Anterior cingulate cortex (tissue), 58 donors: ENCODE measurements around the gene UNK.
"Not testable (repeated sequence)": the region's sequence is repeated elsewhere in the genome, so short reads cannot be mapped to it uniquely, and the experiment has no call there.

Experiments
- DNase-seq, 58 donors: peaks; one replicate each; lab custom pipeline; 2025; lab: John Stamatoyannopoulos, UW

UNK gene

DNA sequence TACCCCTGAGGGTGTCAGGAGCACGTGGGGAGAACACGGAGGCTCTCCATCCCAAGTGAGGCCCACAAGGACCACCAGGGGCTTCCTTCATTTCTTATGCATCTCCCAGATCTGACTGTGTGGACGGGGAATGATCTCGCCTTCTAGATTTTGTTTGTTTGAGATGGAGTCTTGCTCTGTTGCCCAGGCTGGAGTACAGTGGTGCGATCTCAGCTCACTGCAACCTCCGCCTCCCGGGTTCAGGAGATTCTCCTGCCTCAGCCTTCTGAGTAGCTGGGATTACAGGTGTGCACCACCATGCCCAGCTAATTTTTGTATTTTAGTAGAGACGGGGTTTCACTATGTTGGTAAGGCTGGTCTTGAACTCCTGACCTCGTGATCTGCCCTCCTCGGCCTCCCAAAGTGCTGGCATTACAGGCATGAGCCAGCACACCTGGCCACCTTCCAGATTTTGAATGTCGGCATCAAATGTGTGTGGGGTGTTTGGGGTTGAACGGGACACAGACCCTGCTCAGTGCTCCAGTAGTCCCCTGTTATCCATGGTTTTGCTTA, 84.2 kb downstream of the UNK start:
- DNase-seq, result peak in 2 of 58 donors; percentile 65 to 67

DNA sequence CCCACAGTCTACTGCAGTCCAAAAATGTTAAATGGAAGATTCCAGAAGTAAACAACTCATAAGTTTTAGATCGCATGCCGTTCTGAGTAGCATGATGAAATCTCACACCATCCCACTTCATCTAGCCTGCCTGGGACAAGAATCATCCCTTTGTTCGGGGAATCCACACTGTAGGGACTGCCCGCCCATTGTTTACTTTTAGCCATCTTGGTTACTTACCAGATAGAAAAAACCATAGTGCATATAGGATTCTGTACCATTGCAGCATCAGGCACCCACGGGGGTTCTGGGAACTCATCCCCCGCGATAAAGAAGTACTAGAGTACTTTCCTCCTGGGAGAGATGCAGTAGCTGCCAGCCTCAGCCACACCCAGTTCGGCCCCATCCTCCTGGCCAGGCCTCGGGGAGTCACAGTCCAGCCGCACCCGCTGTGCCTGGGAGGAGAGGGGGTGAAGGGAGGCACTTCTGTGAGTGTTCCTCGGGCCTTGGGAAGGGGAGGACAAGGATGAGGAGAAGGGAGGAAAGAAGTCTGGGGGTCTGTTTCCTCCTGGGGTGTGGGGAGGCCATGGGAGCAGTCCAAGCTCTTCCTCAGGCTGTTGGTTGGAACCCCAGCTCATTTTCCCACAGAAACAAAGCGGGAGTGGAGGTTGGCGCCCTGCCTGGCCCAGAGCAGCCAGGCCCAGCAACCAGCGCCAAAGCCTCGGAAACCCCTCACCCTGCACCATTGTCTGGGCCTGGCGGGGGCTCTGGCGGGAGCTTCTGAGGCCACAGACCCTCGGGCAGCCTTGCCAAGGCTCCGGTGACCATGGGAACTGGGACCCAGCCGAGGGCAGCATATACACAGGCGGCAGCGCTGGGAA, 84.9 kb downstream of the UNK start:
- peak in 54 of 58 donors; percentile 49 to 90 (median 80) for DNase-seq

GRCh38 chr17:75870228-75870627, 85.6 kb downstream of the UNK start:
- DNase-seq, result not testable (repeated sequence)

DNA sequence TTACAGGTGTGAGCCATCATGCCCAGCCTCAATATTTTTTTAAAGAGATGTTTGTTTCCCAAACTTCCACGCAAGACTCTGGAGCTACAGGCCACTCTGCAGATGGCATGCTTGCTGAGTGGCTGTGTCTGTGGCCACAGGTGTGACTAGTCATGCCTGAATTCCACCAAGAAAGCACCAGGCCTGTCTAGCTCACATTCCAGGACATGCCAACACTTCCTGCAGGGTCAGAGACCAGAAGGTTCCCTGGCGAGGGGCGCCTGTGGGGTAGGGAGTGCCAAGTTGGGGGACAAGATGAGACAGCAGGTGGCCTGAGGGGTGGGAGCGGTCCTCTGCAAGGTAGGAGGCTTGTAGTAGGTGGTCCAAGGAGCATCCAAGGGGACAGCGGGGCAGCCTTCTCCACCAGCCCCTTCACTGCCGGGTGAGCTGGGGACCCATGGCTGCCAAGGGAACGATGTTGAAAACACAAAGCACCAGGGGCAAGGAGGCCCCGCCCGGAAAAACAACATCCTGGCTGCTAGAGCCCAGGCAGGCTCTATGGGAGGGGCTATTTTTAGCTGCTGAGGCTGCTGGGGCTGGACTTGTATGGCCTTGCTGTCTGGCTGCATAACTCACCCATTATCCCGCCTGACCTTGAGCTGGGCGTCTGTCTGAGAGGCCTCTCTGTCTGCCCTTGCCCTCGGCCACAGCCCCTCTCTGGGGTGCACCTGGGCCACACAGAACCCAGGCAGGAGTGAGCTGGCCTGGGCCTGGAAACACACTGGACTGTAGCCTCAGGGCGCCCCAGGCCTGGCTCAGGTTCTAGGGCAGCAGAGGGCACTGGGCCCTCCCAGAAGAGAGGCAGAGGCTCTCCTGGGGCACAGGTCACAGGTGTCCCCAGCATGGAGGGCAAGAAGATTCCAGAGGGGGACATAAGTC, 88.1 kb downstream of the UNK start:
- peak in 25 of 58 donors; percentile 13 to 63 (median 44) for DNase-seq

DNA sequence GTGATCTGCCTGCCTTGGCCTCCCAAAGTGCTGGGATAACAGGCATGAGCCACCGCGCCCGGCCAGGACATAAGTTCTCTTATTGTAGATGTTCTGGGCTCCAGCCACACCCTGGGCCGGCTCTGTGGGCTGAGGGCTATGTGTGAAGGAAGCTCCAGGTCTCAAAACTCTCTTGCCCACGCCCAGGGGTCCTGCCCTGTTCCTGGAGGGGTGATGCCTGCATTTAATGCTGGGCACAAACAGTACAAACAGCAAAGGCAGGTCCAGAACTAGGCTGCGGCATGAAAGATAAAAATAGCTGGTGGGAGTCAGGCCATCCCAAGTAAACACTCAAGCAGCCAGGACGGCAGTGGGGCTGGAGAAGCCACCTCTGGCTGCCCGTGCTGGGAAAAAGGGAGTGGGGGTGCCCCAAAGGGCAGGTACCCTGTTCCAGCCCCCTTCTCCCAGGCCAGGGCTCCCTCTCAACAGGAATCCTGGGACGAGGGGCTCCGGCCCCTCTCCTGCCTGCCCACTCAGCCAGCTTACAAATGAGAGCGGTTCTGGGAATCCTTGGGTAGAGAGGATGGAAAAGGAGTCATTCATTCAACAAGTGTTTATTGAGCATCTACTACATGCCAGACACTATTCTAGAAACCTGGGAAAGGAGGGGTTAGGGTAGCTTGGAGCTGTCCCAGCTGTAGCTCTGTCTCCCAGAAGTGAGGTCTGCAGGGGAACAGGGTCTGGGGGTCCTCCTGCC, 89.1 kb downstream of the UNK start:
- DNase-seq, result no peak

DNA sequence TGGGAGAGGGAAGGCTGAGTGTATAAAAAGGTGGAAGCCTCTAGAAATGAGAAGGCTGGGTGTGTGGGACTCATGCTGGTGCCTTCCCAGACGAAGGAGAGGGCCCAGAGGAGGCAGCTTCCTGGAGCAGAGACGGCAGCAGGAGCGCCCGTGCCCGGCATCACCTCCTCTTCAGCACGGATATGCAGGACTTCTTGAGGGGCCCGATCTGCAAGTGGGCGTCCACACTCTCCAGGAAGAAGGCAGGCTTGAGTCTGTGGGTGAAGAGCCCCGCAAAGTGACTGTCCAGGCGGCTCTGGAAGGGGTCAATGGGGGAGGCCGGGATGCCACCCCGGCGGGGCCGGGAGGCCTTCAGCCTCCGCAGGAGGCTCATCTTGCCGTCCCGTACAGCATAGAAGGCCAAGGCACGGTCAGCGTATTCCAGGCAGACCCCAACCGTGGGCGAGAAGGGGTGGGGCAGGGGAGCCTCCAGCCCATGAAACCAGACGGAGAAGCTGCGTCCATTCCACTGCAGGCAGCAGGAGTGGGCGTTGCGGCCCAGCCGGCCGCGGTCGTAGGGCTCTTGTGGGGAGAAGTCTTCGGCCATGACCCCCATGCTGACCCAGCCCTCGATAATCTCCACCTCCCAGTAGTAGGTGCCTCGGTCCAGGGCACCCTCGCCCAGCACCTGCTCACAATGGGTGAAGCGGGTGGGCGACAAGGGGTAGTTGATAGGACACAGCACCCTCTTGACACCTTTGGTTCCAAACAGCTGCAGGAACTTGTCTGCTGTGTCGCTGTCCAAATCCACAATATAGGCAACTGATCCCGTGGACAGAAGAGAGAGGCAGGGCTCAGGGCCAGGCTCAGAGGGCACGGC, 89.9 kb downstream of the UNK start:
- no peak for DNase-seq
